ENCODE results near the gene RPS27L.
"Not testable (repeated sequence)": the region's sequence is repeated elsewhere in the genome, so short reads cannot be mapped to it uniquely, and the experiment has no call there.

Gene RPS27L

GRCh38 chr15:63099581-63099980 lies 57.7 kb downstream of the RPS27L start:
- DNase-seq (ENCODE audit: low read depth in 3 of 3, low spot score in 1 of 3): not testable (repeated sequence)

DNA sequence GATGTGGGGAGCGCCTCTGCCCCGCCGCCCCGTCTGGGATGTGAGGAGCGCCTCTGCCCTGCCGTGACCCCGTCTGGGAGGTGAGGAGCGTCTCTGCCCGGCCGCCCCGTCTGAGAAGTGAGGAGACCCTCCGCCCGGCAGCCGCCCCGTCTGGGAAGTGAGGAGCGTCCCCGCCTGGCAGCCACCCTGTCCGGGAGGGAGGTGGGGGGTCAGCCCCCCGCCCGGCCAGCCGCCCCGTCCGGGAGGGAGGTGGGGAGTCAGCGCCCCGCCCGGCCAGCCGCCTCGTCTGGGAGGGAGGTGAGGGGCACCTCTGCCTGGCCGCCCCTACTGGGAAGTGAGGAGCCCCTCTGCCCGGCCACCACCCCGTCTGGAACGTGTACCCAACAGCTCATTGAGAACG lies 58.4 kb downstream of the RPS27L start:
- DNase-seq (ENCODE audit: low read depth in 3 of 3, low spot score in 1 of 3): not testable (repeated sequence)
